Testis (tissue), 2 donors: Measurements from ENCODE around the gene ANO2.

Source experiments
- CTCF ChIP-seq, 3 experiments: fragments of 450-650 bp in 2 of 3; fragments of 200-600 bp in 1 of 3; sonication (generic) in 1 of 3; IDR thresholded peaks; one replicate each; pipeline ENCODE4 v1.5.1; 2016 to 2019; ENCODE audit warnings: antibody characterized with exemption in 3 of 3, mild to moderate bottlenecking in 2 of 3, moderate library complexity in 1 of 3
- POLR2A ChIP-seq: fragments of 450-650 bp; IDR thresholded peaks from one replicate; pipeline ENCODE4 v1.6.1; 2017; ENCODE audit warnings: antibody characterized with exemption, mild to moderate bottlenecking, moderate library complexity

GRCh38 chr12:5656836-5657235, 288.2 kb downstream of the ANO2 start:
- no peak for TF ChIP-seq POLR2A
- no peak for TF ChIP-seq CTCF (IDR thresholded peaks at IDR 0.05)
